PC-9 (cell line): Measurements from ENCODE around the gene PIGM. TPM values are rescaled to one million over a fixed set of nuclear protein-coding genes. Genes with fewer than 3 reads are reported as not detected.

Experiments
- BruUV-seq: library from RNA; stranded (reverse); fragments of 400-500 nt; replicated peaks from 2 replicates; lab custom pipeline; 2021; lab: Mats Ljungman, UMichigan
- CTCF ChIA-PET: fragments of 300-600 bp; sonication (Branson Sonifier 250); formaldehyde crosslinking; loops from one replicate; lab custom pipeline; 2022; ENCODE audit warnings: antibody characterized with exemption; lab: Charles Lee
- POLR2A ChIA-PET: fragments of 300-600 bp; sonication (Branson Sonifier 250); formaldehyde crosslinking; loops from one replicate; lab custom pipeline; 2022; ENCODE audit warnings: antibody characterized with exemption; ENCODE audit not compliant: unreplicated experiment; lab: Charles Lee
- DNase-seq, 2 experiments: peaks; one replicate each; pipeline versions ENCODE4 v3.0.0 to v3.0.0-alpha.2; 2015 to 2022; ENCODE audit warnings: mixed read lengths in 1 of 2
- H2AFZ ChIP-seq: fragments of 200-600 bp; sonication (generic); 2 replicates; pipeline ENCODE4 v1.8.1; 2017; ENCODE audit warnings: antibody characterized with exemption
- H3F3A ChIP-seq: fragments of 200-600 bp; sonication (generic); 2 replicates; pipeline ENCODE4 v1.8.1; 2017; ENCODE audit warnings: antibody characterized with exemption, mild to moderate bottlenecking, low read depth; ENCODE audit not compliant: insufficient read depth
- H3K27ac ChIP-seq: fragments of 200-600 bp; sonication (generic); 2 replicates; pipeline ENCODE4 v1.6.1; 2016; ENCODE audit warnings: mixed run types
- H3K27me3 ChIP-seq: fragments of 200-600 bp; sonication (generic); 2 replicates; pipeline ENCODE4 v1.6.1; 2016; ENCODE audit warnings: low read depth, mixed run types; ENCODE audit not compliant: insufficient read depth
- H3K36me3 ChIP-seq: fragments of 200-600 bp; sonication (generic); 2 replicates; pipeline ENCODE4 v1.6.1; 2016; ENCODE audit warnings: low read depth, mixed run types
- H3K4me1 ChIP-seq: fragments of 200-600 bp; sonication (generic); replicated peaks from 2 replicates; pipeline ENCODE4 v1.6.1; 2016; ENCODE audit warnings: mixed run types; ENCODE audit not compliant: insufficient read depth
- H3K4me2 ChIP-seq: fragments of 200-600 bp; sonication (generic); 2 replicates; pipeline ENCODE4 v1.6.1; 2017; ENCODE audit warnings: mixed run types
- H3K4me3 ChIP-seq: fragments of 200-600 bp; sonication (generic); 2 replicates; pipeline ENCODE4 v1.6.1; 2016; ENCODE audit warnings: mixed run types
- H3K79me2 ChIP-seq: fragments of 200-600 bp; sonication (generic); 2 replicates; pipeline ENCODE4 v1.6.1; 2017; ENCODE audit warnings: low read depth, mixed run types
- H3K9me2 ChIP-seq: fragments of 200-600 bp; sonication (generic); 2 replicates; pipeline ENCODE4 v1.8.1; 2017; ENCODE audit warnings: mild to moderate bottlenecking; ENCODE audit not compliant: insufficient read depth
- H3K9me3 ChIP-seq: fragments of 200-600 bp; sonication (generic); 2 replicates; pipeline ENCODE4 v1.8.1; 2016; ENCODE audit warnings: low read depth; ENCODE audit not compliant: insufficient read depth
- H4K20me1 ChIP-seq: fragments of 200-600 bp; sonication (generic); 2 replicates; pipeline ENCODE4 v1.8.1; 2017; ENCODE audit not compliant: insufficient read depth
- EZH2 ChIP-seq: fragments of 200-600 bp; sonication (generic); IDR thresholded peaks from 2 replicates; pipeline ENCODE4 v1.8.0; 2017; ENCODE audit warnings: antibody characterized with exemption, low read depth
- intact Hi-C: fragments of 100-400 bp; cut with micrococcal nuclease; formaldehyde crosslinking; loops from one replicate; pipeline ENCODE4 v1.10.0; 2022; ENCODE audit not compliant: unreplicated experiment
- total RNA-seq: library from RNA; stranded (reverse); gene quantifications from 2 replicates; pipeline ENCODE4 v1.2.3, GENCODE V29; 2021
- TF ChIP-seq, protein P1 (sequence below): fragments of 200-600 bp; sonication (generic); conservative IDR thresholded peaks from 2 replicates; pipeline ENCODE4 v1.6.1; 2017; ENCODE audit warnings: mixed run types, antibody characterized with exemption, mild to moderate bottlenecking, moderate library complexity

PIGM gene
- total RNA-seq, 1 experiment from 2014 or later: 4.0 TPM

DNA sequence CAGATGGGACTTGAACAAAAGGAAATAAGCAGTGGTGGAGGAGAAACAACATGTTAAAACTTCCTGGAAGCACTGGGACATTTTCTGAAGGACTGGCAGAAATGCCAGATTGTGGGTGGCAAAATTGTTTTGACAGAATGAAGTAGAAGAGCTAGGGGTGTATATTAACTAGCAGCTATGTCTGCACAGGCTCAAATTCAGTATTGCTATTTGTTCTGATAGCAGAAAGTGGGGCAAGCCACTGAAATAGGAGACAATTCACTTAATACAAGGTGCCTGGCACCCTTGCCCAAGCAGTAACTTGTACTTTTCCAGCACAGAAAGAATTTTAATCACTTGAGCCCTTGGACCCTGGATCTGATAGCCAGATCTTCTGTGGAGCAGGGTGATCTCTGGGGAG lies 11.8 kb upstream of the PIGM start:
- DNase-seq: no peak
- peaks cover 11% of the 10 kb centered on the region for H3K4me1 ChIP-seq
- H4K20me1 ChIP-seq: no peaks in the 10 kb centered on the region
- ChIA-PET CTCF (no interaction called here), POLR2A (interaction anchor here (0.7 kb wide), 1 partner anchor 83 kb away, joined by 7 read pairs; no protein-coding TSS in a partner anchor)
- no peak overlapping the region for H2AFZ ChIP-seq
- no peak overlapping the region for H3K4me3 ChIP-seq
- peak overlapping the region; percentile 40; the same call in 1 of the 2 replicates for H3K27ac ChIP-seq
- peaks cover 17% of the 10 kb centered on the region for H3F3A ChIP-seq
- H3K4me2 ChIP-seq: peak overlapping the region; percentile 48; the same call in 1 of the 2 replicates
- no peaks in the 10 kb centered on the region for H3K9me3 ChIP-seq
- H3K79me2 ChIP-seq: no peaks in the 10 kb centered on the region
- no peaks in the 10 kb centered on the region for H3K36me3 ChIP-seq
- TF ChIP-seq, protein P1, sequence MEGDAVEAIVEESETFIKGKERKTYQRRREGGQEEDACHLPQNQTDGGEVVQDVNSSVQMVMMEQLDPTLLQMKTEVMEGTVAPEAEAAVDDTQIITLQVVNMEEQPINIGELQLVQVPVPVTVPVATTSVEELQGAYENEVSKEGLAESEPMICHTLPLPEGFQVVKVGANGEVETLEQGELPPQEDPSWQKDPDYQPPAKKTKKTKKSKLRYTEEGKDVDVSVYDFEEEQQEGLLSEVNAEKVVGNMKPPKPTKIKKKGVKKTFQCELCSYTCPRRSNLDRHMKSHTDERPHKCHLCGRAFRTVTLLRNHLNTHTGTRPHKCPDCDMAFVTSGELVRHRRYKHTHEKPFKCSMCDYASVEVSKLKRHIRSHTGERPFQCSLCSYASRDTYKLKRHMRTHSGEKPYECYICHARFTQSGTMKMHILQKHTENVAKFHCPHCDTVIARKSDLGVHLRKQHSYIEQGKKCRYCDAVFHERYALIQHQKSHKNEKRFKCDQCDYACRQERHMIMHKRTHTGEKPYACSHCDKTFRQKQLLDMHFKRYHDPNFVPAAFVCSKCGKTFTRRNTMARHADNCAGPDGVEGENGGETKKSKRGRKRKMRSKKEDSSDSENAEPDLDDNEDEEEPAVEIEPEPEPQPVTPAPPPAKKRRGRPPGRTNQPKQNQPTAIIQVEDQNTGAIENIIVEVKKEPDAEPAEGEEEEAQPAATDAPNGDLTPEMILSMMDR: no peak
- no peak for TF ChIP-seq EZH2
- intact Hi-C loops: no loop called here
- no peaks in the 10 kb centered on the region for H3K9me2 ChIP-seq
- H3K27me3 ChIP-seq: peaks cover 35% of the 10 kb centered on the region; the same call in 1 of the 2 replicates
- no TSS peak for BruUV-seq

DNA sequence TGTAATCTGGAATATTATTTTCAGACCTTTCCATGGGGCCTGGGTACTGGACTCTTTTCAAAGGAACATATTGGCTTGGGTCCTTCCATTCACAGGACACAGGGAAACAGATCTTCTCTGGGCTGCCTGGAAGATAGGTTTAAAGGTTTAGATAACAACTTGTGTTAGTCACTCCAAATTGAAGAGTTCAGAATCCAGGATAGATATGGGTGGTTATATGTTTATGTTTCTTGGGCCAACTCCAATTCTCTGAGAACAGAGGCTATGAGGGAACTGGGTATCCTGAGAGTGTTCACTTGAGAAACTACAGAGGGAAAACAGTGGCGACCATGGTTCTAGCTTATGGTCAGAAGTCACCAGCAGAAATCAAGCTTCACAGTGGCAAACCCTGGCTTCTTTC lies 8.7 kb upstream of the PIGM start:
- no peak for TF ChIP-seq EZH2
- TF ChIP-seq, protein P1: no peak
- Histone ChIP-seq H3K4me1 (peaks cover 11% of the 10 kb centered on the region), H3K9me2 (no peaks in the 10 kb centered on the region), H3K4me2 (no peak overlapping the region), H3K79me2 (no peaks in the 10 kb centered on the region), H3K27me3 (0 out of 2 replicates have a peak, but pooled peaks cover 6% of the 10 kb centered on the region), H3F3A (peaks cover 17% of the 10 kb centered on the region), H3K36me3 (no peaks in the 10 kb centered on the region), H3K4me3 (no peak overlapping the region), H3K9me3 (no peaks in the 10 kb centered on the region), H3K27ac (no peak overlapping the region), H4K20me1 (no peaks in the 10 kb centered on the region), H2AFZ (no peak overlapping the region)
- no peak for DNase-seq
- ChIA-PET POLR2A (no interaction called here), CTCF (no interaction called here)
- BruUV-seq: no TSS peak
- intact Hi-C loops: no loop called here

DNA sequence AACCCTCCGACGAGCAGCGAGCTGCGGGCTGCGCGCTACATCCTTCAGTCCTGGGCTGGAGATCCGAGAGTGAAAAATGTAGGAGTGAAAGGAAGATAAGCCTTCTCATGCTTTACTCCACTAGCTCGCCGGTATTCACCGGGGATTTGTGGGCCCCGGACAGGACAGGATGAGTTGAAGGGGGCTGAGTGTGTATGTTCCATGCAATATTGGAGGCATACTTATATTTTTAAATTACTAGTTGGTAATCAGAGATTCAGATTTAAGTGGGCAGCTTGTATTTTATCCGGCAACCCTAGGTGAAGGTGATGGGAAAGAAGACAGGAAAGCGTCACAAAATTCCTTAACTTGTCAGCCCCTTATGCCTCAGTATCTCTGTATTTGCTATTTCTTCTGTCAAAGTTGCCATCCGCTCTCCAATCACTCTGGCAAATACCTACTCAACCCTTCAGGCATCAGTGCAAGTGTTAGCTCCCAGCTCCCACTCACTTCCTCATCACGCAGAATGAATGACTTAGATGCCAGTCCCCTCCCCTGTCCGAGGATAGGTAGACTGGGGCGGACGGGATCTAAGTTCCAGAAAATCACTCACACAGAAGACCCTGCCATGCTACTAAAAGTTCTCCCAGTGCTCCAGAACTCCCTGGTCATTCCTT lies 503 bp upstream of the PIGM start:
- Histone ChIP-seq H3K27ac (no peak overlapping the region), H3K4me2 (peak overlapping the region; percentile 95), H3F3A (no peaks in the 10 kb centered on the region), H2AFZ (peak overlapping the region; percentile 97), H3K9me2 (no peaks in the 10 kb centered on the region), H3K27me3 (no peaks in the 10 kb centered on the region), H3K36me3 (no peaks in the 10 kb centered on the region), H3K79me2 (peaks cover 15% of the 10 kb centered on the region), H3K4me3 (peak overlapping the region; percentile 83), H3K9me3 (no peaks in the 10 kb centered on the region), H3K4me1 (peaks cover 19% of the 10 kb centered on the region), H4K20me1 (no peaks in the 10 kb centered on the region)
- intact Hi-C loops: loop anchor here (1.0 to 5.0 kb wide), 3 partner anchors 71 to 252 kb away; partner anchors contain the start of genes DUSP23 and PEA15
- ChIA-PET CTCF (interaction anchor here (0.6 kb wide), 1 partner anchor 1195 kb away, joined by 3 read pairs; no protein-coding TSS in a partner anchor), POLR2A (no interaction called here)
- TF ChIP-seq EZH2: no peak
- TF ChIP-seq, protein P1: no peak
- peak in 1 of 2 experiments; percentile 7 for DNase-seq
- TSS peak; percentile 60 for BruUV-seq
